ENCODE data around the gene MGRN1. TPM values are rescaled to one million over a fixed set of nuclear protein-coding genes. Genes with fewer than 3 reads are reported as not detected.

MGRN1 gene
- total RNA-seq, 1 donor from 2014 or later, result 63.6 TPM

- no peak for TF ChIP-seq CTCF (IDR thresholded peaks at IDR 0.05; ENCODE audit: insufficient read depth, low read length, poor library complexity, severe bottlenecking)
- H3K27me3 ChIP-seq (ENCODE audit: control insufficient read depth, insufficient read depth, low read length), result no peaks in the 10 kb centered on the region
- DNase-seq (ENCODE audit: low read depth), result no peak
- H3K36me3 ChIP-seq (ENCODE audit: control insufficient read depth, insufficient read depth, low read length), result peaks cover 1% of the 10 kb centered on the region
- no peak overlapping the region for H3K4me3 ChIP-seq (ENCODE audit: low read depth, low read length)
Observed at GRCh38 chr16:4724661-4725270, 100.1 kb downstream of the MGRN1 start.

GRCh38 chr16:4726616-4727015 is 102.0 kb downstream of the MGRN1 start:
- peaks cover 1% of the 10 kb centered on the region for H3K36me3 ChIP-seq (ENCODE audit: control insufficient read depth, insufficient read depth, low read length)
- no peak for TF ChIP-seq CTCF (IDR thresholded peaks at IDR 0.05; ENCODE audit: insufficient read depth, low read length, poor library complexity, severe bottlenecking)
- no peak overlapping the region for H3K4me3 ChIP-seq (ENCODE audit: low read depth, low read length)
- no peaks in the 10 kb centered on the region for H3K27me3 ChIP-seq (ENCODE audit: control insufficient read depth, insufficient read depth, low read length)
- no peak for DNase-seq (ENCODE audit: low read depth)

- TF ChIP-seq CTCF (IDR thresholded peaks at IDR 0.05; ENCODE audit: insufficient read depth, low read length, poor library complexity, severe bottlenecking), result no peak
- no peak overlapping the region for H3K4me3 ChIP-seq (ENCODE audit: low read depth, low read length)
- H3K27me3 ChIP-seq (ENCODE audit: control insufficient read depth, insufficient read depth, low read length), result no peaks in the 10 kb centered on the region
- peaks cover 1% of the 10 kb centered on the region for H3K36me3 ChIP-seq (ENCODE audit: control insufficient read depth, insufficient read depth, low read length)
- DNase-seq (ENCODE audit: low read depth), result no peak
Observed at GRCh38 chr16:4728676-4729075, 104.0 kb downstream of the MGRN1 start.

- DNase-seq (ENCODE audit: low read depth), result no peak
- no peak for TF ChIP-seq CTCF (IDR thresholded peaks at IDR 0.05; ENCODE audit: insufficient read depth, low read length, poor library complexity, severe bottlenecking)
- Histone ChIP-seq H3K27me3 (ENCODE audit: control insufficient read depth, insufficient read depth, low read length) (no peaks in the 10 kb centered on the region), H3K36me3 (ENCODE audit: control insufficient read depth, insufficient read depth, low read length) (peaks cover 1% of the 10 kb centered on the region), H3K4me3 (ENCODE audit: low read depth, low read length) (no peak overlapping the region)
Observed at GRCh38 chr16:4729876-4730275, 105.2 kb downstream of the MGRN1 start.

GRCh38 chr16:4733211-4733742 is 108.7 kb downstream of the MGRN1 start:
- Histone ChIP-seq H3K4me3 (ENCODE audit: low read depth, low read length) (peak overlapping the region; percentile 99), H3K27me3 (ENCODE audit: control insufficient read depth, insufficient read depth, low read length) (no peaks in the 10 kb centered on the region), H3K36me3 (ENCODE audit: control insufficient read depth, insufficient read depth, low read length) (no peaks in the 10 kb centered on the region)
- no peak for TF ChIP-seq CTCF (IDR thresholded peaks at IDR 0.05; ENCODE audit: insufficient read depth, low read length, poor library complexity, severe bottlenecking)
- no peak for DNase-seq (ENCODE audit: low read depth)

GRCh38 chr16:4733747-4734062 is 109.1 kb downstream of the MGRN1 start:
- Histone ChIP-seq H3K4me3 (ENCODE audit: low read depth, low read length) (peak overlapping the region; percentile 99), H3K27me3 (ENCODE audit: control insufficient read depth, insufficient read depth, low read length) (no peaks in the 10 kb centered on the region), H3K36me3 (ENCODE audit: control insufficient read depth, insufficient read depth, low read length) (no peaks in the 10 kb centered on the region)
- no peak for DNase-seq (ENCODE audit: low read depth)
- TF ChIP-seq CTCF (IDR thresholded peaks at IDR 0.05; ENCODE audit: insufficient read depth, low read length, poor library complexity, severe bottlenecking), result no peak

Data from kidney epithelial cell (primary cell).